HG02763 (cell line): ENCODE results near the gene SULF2.
"Not testable (repeated sequence)": the region's sequence is repeated elsewhere in the genome, so short reads cannot be mapped to it uniquely, and the experiment has no call there.

Experiments
- ATAC-seq: cut with Tn5 transposase; IDR thresholded peaks from one replicate; pipeline ENCODE4 v1.9.1; 2021; ENCODE audit warnings: mild to moderate bottlenecking, moderate library complexity; ENCODE audit not compliant: unreplicated experiment

SULF2 gene

DNA sequence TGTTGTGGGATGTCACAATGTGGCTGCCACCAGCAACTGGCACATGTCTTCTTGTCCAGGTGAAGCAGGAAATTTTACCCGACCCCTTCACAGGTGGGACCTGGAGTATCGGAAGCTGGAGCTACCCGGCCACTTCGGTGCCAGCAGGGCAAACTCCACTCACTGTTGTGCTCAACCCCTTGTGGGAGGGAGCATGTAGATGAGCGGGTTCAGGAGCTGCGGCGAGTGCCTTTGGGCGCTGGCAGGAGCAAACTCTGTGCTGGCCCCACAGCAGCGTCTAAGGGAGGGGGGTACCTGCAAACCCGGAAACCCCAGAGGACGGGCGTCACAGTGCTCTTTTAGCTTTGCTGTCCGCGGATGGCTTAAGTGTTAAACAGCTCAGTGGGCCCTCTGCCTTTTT, 20.7 kb upstream of the SULF2 start:
- no peak for ATAC-seq

DNA sequence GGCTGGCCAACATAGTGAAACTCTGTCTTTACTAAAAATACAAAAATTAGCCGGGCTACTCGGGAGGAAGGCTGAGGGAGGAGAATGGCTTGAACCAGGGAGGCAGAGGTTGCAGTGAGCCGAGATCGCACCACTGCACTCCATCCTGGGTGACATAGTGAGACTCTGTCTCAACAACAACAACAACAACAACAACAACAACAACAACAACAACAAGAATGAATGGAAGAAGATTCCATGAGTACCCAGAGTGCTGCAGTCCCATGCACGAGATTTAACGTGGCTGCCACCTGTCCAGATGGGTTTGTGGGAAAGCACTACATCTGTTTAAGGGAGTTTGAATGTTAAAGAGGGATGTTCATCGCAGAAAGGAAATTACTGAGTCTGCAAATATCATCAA, 19.7 kb upstream of the SULF2 start:
- ATAC-seq = not testable (repeated sequence)

DNA sequence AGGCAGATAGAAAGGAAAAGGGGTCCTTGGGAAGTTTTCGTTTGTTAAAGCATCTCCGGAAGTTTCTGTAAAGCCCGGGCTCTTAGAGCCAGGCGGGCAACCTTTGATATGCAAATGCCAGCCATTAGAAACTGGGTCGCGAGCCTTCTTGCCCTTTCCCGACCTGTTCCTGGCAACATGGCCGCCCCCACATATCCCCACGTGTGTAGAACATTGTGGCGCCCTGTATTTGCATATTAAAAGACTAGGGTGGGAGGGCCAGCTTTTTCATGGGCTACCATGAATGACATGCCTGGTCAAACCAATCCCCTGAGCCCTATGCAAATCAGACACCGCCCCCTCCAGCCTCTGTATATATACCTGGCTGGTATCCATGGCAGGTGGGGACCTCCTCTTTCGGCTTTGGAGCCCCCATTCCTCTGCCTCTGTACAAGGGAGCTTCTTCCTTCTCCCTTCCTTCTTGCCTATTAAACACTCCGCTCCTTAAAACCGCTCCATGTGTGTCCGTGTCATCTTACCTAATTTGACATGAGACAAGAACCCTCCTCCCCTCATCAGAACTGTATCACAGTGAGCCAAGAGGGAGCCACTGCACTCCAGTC, 19.0 kb upstream of the SULF2 start:
- ATAC-seq = not testable (repeated sequence)

DNA sequence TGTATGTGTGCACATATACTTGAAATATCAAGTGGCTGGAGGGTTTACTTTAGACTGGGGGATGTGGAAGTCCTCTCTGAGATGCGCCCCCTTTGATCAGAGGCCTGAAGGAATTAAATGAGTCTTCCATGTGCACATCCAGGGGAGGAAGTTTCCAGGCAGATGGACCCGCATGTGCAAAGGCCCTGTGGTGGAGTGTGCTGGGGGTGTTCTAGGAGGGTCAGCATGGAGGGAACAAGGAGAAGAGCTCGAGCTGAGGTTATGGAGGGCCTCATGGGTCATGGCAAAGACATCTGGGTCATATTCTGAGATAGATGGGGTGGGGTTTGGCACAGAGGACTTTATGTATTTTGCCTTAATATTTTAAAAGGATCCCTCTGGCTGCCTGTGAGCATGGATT, 17.7 kb upstream of the SULF2 start:
- no peak for ATAC-seq

GRCh38 chr20:47802226-47802920, 17.1 kb upstream of the SULF2 start:
- ATAC-seq = no peak

DNA sequence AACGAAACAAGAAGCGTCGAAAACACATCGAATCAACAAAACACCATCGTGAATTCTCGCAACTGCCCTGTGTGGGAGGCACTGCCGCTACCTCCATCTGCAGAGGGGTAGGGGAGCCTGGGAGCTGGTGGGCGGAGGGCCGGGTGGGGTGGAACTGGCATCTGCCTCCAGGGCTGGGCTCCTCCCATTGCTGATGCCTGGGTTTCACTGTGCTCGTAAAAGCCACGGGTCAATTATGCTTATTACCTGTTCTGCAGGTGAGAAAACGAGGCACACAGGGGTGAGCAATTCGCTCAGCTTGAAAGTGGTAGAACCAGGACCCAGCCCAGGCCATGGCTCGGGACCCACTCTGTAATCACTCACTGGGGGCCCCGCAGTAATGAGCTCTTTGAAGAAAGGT, 16.5 kb upstream of the SULF2 start:
- ATAC-seq = no peak

DNA sequence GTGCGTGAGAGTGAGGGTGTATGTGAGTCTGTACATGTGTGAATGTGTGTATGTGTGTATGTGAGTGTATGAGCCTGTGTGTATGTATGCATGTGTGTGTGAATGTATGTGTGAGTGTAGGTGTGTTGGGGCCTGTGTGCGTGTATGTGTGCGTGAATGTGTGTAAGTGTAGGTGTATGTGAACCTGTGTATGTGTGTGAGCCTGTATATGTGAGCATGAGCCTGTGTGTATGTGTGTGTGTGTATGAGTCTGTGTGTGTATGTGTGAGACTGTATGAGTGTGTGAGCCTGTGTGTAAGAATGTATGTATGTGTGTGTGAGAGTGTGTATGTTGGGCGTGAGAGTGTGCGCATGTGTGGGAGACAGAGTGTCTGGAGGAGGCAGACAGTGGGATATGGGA, 15.8 kb upstream of the SULF2 start:
- ATAC-seq = no peak

DNA sequence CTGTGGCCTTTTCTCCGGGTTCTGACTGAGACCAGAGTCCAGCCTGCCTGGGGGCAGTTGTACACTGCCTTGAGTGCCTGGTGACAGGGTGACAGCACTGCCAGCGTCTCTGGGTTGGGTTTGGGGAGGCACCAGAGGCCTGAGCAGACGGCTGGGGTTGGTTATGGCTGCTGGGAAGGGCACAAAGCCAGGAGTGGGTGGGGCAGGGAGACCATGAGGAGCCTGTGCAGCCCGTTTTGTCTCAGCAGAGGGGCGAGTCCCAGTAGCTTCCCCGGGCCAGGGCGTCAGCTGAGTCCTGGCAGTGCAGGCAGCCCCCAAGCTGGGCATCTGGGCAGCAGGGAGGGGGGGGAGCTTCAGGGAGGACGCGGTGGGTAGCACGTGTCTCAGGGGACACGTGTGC, 15.3 kb upstream of the SULF2 start:
- no peak for ATAC-seq

DNA sequence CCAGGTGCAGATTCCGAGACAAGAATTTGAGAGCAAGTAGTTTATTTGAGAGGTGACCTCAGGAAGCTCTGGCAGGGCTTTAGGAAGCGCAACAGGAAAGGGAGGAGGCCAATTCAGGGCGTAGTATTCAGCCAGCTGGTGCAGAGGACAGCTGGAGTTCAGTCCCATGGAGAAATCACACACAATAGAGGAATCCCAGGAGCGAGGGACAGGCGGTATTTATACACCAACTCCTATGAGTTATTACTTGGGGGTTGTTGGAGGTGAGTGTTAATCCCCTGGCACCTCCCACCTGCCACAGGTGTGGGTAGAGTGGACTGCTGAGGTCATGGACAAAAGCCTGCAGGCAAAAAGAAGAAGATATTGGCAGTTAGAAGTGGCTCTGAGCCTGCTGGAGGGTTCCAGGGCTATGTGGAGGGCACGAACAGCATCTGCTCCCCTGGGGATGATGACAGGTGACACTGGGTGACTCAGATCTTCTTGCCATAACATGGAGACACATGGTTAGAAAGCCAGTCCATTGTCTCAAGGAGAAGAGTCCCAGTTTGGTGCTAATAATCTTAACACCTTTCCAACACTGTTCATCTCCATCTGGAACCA, 13.9 kb upstream of the SULF2 start:
- ATAC-seq = no peak

DNA sequence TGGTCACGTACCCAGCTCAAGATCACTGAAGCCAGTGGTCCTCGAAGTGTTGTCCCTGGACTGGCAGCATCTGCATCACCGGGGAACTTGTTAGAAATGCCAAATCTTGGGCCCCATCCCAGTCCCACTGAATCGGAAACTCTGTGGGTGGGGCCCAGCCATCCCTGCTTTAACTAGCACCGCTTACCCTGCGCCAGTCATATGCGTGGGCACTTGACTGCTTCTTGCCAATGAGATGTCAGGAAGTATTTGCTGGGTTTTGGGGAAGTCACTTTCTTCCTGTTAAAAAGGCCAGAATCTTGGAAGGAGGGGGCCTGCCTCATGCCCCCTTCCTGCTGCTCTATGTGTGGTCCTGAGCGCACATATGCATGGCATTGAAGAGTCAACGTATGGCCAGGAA, 11.7 kb upstream of the SULF2 start:
- ATAC-seq = no peak

DNA sequence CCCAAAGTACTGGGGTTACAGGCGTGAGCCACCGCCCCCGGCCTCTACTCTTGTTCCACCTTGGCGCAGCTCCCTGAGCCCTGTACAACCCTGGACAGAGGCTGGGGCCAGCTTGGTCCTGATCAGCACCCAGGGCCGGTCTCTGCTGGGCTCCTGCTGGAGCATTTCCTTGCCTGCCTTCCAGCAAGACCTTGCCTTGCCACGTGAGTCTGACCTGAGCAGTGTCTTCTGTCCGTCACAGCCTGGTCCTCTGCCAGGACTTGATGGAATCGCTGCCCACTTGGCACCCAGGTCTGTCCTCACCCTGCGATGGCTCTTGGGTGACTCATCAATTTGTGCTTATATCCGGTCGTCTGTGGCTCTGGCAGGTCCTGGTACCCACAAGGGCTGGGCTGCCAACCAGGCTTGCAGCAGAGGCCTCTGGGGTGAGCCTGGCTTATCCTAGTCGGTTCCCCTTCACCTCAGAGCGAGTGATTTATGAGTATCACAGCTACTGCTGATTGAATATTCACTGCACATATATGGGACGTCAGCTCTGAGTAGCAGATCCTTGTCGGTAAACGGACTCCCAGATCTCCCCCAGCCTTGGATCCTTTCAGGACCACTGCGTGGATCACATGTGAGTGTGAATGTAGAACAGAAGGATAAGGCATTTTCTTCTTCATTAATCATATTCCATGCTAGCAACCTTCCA, 10.1 kb upstream of the SULF2 start:
- ATAC-seq = no peak

DNA sequence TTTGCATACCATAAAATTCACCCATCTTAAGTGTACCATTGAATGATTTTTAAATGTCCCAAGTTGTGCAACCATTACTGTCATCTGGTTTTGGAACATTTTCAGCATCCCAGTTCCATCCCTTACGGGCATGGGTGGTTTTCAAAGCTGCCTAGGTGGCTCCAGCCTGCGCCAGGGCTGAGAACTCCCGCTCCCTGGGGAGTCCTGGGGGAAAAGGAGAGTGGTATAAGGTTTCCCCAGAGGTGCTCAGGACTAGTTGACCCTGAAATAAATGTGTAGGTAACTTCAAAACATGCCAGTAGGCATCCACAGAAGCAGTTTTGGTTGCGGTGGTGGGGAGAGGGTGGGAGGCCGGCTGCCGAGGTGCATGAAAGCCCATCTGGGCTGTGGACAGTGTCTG, 9.0 kb upstream of the SULF2 start:
- not testable (repeated sequence) for ATAC-seq

DNA sequence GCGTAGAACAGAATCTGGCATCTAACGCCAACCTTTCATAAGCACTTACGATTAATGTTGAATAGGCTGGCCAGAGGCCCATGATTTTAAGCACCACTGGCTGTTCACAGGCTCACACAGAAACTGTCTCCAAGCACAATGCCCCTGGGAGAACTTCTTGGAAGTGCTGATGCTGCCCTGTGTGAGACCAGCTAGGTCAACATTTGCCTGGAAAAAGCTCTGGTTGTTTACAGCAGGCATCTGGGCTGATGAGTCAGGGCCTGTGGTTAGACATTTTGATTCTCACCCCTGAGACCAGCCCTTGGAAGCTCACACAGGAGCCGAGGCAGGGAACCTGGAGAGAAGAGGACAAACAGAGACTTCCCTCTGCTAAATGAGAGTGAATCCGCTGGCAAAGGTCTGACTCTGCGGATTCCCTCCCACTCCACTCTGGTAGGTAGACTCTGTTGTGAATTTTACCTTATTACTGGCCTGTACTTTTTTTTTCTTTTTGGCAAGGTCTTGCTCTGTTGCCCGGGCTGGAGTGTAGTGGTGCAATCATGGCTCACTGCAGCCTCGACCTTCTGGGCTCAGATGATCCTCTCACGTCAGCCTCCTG, 6.8 kb upstream of the SULF2 start:
- ATAC-seq = no peak

DNA sequence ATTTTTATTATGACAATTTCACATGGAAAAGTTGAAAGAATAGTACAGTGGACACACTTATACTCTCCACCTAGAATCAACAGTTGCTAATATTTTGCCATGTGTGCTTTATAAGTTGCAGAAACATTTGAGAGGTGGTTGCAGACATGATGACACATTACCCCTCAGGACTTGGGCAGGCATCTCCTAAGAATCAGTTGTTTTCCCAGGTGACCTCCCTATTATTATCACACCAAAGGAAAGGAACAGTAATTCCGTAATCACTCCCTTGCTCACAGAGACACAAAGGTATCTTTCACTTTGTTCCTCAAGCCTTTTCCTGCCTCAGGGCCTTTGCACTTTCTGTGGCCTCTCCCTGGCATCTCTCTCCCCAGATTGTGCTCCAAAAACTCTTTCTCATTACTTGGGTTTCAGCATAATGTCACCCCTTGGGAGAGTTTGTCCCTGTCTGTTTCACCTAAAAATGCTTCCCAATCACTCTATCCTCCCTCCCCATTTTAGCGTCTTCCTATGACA, 5.9 kb upstream of the SULF2 start:
- no peak for ATAC-seq

DNA sequence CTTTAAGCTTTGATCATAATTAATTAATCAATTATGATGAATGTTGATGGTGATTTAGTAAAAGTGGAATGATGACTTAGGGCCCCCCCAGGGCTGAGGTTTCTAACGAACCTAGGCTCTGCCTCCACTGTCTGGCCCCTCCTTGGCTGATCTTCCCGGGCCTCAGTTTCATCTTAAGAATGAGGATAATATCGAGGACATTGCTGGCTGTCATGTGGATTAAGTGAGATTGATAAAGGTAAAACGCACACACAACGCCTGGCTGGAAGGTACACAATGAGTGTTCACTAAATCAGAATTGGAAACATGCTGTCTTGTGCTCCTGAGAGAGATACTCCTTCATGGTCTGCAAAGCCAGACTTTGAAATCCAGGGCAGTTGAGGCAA, 5.3 kb upstream of the SULF2 start:
- ATAC-seq = no peak

GRCh38 chr20:47789764-47790579, 4.7 kb upstream of the SULF2 start:
- ATAC-seq = no peak

- ATAC-seq = no peak
These were observed 3.9 kb upstream of the SULF2 start for GRCh38 chr20:47789081-47789763.

DNA sequence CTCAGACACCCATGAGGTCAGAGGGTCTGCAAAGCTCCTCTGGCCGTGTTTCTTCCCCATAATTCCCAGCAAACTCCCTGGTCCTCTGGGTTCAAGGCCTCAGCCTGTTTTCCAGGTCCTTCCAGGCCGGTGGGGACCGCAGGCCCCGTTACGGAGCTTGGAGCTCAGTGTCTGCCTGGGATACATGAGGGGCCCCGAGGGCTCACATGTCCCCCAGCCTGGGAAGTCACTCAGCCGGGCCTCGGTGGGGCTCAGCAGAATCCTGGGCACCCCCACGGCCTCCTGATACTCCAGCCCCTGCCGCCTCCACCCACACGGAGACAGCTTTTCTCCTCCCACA, 3.4 kb upstream of the SULF2 start:
- no peak for ATAC-seq

- no peak for ATAC-seq
These were observed 1.5 kb upstream of the SULF2 start for GRCh38 chr20:47786765-47787107.
